ENCODE results near the gene RGS14.
"Not testable (repeated sequence)": the region's sequence is repeated elsewhere in the genome, so short reads cannot be mapped to it uniquely, and the experiment has no call there.

The RGS14 gene

DNA sequence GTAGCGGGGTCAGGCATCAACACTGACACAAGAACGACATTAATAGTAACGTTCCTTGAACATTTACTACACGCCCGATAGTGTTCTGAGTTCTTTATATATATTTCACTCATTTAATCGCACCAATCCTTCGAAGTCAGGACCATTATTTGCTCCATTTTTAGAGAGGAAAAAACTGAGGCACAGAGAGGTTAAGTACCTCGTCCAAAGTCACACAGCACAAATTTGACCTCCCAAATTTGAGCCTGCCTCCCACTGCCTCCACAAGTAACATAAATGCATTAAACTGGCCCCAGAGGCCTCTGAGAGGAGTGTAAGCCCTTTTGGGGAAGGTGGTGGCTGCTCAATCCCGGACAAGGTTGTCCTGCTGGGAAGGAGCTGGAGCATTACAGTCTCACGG is 5.8 kb downstream of the RGS14 start:
- DNase-seq (ENCODE audit: low read depth in 3 of 3, low spot score in 1 of 3) = no peak

DNA sequence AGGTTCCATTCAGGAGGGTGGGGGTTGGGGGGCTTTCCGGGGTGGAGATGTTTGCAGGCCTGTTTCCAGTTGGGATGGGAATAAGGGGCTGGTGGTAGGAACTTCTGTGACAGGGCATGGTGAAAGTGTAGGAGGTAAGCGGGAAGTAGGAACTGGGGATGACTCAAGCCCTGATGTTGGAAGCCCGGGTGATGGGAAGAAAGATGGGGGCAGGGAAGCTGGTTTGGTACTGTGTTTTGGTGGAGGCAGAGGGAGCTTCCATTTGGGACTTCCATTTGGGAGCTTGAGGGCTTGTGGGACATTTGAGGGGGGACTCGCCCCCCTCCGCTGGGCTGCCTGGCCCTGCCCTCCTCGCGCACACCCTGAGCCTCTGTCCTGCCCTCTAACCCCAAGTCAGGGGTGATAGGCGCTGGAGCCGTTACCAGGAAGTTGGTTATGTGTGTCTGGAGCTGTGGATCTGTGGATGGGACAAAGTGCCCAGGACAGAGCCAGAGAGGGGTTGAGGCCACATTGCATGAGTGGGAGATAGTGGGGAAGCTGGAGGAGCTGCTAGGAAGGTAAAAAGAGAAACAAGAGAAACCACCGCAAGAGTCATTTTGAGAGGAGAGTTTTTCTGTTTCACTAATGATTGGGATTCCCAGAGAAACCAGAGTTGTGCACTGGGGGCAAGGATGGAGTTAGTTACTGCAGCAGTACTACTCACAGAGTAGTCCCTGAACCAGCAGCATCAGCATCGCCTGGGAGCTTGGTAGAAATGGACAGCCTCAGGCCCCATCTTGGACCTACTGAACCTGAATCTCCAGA is 6.6 kb downstream of the RGS14 start:
- DNase-seq (ENCODE audit: low read depth in 3 of 3, low spot score in 1 of 3) = no peak

DNA sequence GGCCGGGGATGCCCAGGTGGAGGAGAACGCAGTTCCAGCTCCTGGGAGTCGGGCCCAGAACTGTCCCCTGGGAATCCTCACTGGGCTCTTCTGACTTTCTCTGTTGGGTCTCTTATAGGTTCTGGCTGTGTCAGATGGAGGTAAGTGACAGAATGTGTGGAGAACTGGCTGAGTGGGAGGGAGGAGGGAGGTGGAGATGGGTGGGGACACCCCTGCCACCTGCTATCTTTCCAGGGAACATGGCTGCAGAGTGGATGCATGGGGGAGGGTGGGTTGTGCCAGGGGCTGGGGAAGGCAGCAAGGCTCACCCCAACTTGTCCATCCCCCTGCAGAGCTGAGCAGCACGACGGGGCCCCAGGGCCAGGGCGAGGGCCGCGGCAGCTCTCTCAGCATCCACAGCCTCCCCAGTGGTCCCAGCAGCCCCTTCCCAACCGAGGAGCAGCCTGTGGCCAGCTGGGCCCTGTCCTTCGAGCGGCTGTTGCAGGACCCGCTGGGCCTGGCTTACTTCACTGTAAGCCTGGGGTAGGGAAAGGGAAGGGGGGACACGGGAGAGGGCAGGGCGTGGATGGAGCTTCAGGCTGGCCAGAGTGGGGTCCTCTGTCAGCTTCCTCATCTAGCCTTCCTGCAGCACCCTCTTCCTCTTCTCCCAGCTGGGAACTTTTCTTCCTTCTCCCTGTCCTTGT is 8.3 kb downstream of the RGS14 start:
- no peak for DNase-seq (ENCODE audit: low read depth in 3 of 3, low spot score in 1 of 3)

DNA sequence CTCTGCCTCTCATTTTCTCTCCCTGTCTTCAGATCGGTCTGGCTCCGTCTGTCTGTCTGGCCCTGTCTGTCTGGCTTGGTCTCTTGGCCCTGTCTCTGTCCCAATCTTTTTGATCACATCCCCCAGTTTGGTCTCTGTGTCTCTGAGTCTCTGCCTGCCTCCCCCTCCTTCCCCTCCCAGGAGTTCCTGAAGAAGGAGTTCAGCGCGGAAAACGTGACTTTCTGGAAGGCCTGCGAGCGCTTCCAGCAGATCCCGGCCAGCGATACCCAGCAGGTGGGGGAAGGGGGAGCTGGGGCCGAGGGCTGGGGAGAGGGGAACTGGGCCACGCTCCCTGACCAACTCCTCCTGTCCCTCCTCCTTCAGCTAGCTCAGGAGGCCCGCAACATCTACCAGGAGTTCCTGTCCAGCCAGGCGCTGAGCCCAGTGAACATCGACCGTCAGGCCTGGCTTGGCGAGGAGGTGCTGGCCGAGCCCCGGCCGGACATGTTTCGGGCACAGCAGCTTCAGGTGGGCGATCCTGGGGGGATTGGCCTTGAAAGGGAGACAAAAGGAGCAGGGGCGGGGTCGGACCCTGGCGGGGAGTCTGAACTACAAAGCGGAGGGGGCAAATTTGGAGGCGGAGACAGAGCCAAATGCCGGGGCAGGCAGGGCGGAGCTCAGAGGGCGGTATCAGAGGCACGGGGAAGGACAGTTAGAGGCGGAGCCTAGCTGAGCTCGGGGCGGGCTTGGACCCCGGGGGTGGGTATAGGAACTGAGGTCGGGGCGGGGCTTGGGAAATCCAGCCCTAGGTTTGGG is 9.0 kb downstream of the RGS14 start:
- DNase-seq (ENCODE audit: low read depth in 3 of 3, low spot score in 1 of 3) = no peak

GRCh38 chr5:177367323-177367848 is 9.7 kb downstream of the RGS14 start:
- DNase-seq (ENCODE audit: low read depth in 3 of 3, low spot score in 1 of 3) = no peak

DNA sequence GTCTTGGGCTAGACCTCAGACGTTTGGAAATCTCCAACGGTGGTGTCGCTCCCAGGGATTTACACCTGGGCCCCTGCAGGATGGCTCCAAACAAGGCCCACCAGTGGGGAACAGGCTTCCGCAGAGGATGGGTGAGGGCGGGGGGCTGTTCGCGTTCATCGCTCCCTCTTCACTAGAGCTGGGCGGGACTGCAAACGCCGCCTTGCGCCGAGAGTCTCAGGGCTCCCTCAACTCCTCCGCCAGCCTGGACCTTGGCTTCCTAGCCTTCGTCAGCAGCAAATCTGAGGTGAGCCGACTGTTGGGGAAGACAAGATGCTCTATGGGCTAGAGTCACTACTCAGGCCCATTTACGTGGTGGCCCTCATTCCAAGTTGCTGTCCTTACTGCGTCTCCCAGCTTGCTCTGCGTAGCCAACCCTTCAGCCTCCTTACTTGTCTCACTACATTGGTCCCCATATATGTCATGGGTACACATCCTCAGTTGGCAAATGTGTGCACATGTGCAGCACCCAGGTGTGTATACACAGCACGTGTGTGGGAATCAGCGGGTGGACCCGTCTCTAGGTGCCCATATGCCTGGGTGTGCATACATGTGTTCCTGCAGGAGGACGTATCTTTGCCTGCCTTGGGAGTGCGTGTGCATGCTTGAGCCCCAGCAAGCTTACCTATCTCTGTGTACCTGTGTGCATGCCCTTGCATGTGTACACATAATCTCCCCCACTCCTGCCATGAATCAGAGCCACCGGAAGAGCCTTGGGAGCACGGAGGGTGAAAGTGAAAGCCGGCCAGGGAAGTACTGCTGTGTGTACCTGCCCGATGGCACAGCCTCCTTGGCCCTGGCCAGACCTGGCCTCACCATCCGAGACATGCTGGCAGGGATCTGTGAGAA is 10.5 kb downstream of the RGS14 start:
- no peak for DNase-seq (ENCODE audit: low read depth in 3 of 3, low spot score in 1 of 3)

GRCh38 chr5:177368869-177369644 is 11.3 kb downstream of the RGS14 start:
- DNase-seq (ENCODE audit: low read depth in 3 of 3, low spot score in 1 of 3) = no peak

DNA sequence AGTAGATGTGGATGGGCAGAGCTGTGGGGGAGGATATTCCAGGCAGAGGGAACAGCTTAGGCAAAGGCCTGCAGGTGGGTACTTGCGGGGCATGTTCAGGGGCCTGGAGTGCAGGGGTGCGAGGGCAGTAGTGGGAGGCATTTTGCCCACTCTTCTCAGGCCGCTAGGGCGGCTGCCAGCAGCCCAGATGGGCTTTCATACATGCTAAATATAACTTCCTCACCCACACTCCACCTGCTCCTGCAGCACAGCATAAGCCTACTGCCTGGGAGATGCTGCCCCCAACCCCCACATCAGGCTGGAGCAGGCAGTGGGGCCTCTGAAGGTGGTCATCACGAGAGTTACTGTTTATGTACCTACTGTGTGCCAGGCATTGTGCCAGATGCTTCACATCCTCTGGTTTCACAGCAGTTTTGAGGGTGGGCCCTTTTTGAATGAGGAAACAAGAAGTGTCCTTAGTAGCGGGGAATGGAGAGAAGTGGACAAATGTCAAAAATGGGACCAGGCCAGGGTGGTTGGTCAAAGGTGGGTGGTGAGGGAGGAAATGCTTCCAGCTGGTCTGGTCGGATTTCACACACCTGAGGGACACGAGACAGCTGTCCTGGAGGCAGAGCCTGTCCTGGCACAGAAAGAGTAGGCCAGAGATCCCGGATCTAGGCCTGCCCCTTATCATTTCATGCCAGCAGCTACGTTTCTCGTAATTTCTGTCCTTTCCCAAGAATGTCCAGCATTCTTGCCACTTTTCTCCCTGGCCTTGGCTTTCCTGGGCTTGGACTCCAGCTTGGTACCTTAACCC is 12.1 kb downstream of the RGS14 start:
- no peak for DNase-seq (ENCODE audit: low read depth in 3 of 3, low spot score in 1 of 3)

DNA sequence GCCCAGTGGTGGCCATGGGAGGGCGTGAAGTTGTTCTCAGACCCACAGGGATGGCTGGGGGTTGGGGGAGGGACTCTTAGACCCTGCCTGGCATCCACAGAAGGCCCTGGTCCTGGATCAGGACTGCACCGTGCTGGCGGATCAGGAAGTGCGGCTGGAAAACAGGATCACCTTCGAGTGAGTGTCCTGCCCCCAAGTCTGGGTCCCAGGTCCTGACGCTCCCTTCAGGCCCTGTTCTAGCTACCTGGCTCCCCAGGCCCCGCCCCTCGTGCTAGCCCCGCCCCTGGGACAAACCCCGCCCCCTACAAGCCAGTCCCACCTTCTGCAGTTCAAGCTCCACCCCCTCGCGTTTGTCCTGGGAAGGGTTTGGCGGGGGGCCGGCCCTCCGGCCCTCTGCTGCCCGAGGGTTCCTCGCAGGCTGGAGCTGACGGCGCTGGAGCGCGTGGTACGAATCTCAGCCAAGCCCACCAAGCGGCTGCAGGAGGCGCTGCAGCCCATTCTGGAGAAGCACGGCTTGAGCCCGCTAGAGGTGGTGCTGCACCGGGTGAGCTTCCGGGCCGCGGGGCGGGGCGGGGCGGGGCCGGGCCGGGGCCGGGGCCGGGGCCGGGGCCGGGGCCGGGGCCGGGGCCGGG is 12.9 kb downstream of the RGS14 start:
- peak in 1 of 3 donors; percentile 59 for DNase-seq (ENCODE audit: low read depth in 3 of 3, low spot score in 1 of 3)

DNA sequence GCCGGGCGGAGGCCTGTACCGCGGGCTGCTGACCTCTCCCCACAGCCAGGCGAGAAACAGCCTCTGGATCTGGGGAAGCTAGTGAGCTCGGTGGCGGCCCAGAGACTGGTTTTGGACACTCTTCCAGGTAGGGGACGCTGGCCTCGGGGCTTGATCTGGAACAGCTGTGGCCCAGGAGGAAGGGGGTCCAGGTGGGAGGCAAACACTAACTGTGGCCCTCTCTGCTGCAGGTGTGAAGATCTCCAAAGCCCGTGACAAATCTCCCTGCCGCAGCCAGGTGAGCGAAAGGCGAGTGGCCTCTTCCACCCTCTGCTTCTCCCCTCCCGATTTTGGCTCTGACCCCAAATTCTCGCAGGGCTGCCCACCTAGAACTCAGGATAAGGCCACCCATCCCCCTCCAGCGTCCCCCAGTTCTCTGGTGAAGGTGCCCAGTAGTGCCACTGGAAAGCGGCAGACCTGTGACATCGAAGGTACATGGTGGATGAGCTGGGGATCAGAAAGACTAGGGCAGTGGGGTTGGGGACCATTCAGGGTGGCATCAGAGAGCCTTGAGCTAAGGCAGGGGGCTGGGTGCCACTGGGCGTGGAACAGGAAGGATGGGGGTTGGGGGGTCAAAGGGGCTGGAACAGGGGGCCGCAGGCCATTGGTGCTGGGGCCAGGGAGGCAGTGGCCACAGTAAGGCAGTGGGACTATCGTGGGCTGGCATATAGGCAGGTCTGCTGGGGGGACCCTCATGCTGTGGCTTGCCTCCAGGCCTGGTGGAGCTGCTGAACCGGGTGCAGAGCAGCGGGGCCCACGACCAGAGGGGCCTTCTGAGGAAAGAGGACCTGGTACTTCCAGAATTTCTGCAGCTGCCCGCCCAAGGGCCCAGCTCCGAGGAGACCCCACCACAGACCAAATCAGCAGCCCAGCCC is 13.7 kb downstream of the RGS14 start:
- no peak for DNase-seq (ENCODE audit: low read depth in 3 of 3, low spot score in 1 of 3)

DNA sequence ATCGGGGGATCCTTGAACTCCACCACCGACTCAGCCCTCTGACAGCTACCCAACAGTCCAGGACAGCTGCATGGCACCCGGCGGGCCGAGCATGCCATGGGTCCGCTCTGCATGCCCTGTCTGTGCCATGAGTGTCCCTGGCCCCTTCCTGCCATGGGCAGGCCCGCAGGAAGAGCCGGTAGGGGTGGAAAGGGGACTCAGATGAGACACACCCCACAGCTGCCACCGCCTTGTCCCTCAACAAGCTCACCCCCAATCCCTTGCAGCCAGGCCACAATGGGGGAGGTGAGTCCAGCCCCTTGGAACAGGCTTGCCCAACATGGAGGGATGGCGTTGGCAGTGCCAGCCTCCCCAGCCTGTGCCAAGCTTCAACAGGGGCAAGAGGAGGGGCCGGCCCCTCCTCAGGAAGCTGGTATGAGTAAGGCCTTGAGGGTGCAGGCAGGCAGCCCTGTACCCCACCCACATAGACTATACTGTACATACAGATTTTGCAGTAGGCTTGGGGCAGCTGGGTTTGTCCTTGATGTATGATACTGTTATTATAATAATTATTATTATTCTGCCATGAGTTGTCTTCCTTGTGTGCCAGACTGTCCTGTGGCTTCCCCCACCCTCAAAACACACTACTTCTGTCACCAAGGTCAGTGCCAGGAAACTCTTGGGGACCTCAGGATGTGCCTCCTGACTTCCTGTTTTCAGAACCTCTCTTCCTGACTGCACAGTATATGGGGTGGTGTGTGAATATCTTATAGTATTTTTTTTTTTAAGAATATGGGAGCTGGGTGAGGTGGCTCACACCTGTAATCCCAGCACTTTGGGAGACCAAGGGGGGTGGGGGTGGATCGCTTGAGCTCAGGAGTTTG is 14.5 kb downstream of the RGS14 start:
- DNase-seq (ENCODE audit: low read depth in 3 of 3, low spot score in 1 of 3) = no peak

DNA sequence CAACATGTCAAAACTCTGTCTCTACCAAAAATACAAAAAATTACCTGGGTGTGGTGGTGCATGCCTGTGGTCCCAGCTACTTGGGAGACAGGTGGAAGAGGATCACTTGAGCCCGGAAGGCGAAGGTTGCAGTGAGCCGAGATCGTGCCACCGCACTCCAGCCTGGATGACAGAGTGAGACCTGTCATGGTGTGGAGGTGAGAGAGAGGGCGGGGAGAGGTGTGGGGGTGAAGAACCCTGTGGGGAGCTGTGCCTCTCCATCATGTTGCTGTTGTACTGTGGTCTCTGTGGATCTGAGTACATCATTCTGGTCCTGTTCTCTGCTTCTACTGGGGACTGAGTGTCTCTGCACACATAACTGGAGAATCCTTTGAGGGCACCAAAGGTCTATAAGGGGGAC is 15.2 kb downstream of the RGS14 start:
- DNase-seq (ENCODE audit: low read depth in 3 of 3, low spot score in 1 of 3) = no peak

DNA sequence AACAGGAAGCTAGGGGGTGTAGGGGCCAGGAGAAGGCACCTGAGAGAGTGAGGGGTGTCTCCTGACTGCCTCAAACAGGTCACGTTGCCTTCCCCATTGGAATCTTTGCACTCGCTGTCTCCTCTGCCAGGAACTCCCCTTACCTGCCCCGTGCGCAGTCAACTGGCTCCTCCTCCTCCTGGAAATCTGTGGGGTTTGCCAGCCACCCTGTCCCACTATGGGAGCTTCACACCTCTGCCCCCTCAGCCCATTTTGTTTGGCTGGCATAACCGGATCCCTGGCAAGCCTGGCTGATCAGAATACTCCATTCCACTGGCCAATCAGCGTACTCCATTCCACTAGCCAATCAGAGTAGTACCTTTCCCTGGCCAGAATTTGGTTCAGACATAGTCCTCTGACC is 16.1 kb downstream of the RGS14 start:
- DNase-seq (ENCODE audit: low read depth in 3 of 3, low spot score in 1 of 3) = no peak

DNA sequence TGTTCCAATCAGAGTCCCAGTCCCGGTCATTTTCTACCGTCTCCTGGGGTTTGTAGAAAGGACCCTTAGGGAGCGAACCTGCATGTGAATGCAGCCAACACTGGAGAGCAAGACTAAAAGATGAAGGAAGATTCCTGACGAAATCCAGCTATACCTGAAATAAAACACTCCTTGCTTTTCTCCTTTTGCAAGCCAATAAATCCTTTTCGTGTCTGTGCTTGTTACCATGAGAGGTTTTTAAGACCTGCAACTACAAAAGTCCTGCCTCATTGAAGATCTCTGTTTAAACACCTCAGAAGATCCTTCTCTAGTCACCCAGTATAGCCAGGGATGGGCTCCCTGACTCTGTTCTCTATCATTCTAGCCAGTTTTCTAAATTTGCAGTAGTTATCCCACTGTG is 16.5 kb downstream of the RGS14 start:
- no peak for DNase-seq (ENCODE audit: low read depth in 3 of 3, low spot score in 1 of 3)

- not testable (repeated sequence) for DNase-seq (ENCODE audit: low read depth in 3 of 3, low spot score in 1 of 3)
These were observed 17.8 kb downstream of the RGS14 start for GRCh38 chr5:177375516-177375915.

DNA sequence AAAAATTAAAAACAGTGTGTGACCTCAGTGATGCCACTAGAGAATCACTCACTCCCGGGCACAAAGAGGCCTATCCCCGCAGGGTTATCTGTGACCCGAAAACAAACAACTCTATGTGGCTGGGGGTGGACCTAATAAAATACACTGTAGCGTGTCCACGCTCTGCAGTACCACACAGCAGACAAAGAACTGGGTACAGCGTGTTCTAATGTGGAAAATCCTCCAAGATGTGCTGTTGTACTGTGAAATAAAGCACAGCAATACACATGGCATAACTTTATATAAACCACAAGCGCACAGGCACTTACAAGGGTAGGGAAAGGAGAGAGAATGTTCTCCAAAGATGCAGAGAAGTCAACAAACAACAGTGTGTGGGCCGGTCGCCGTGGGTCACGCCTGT is 18.4 kb downstream of the RGS14 start:
- no peak for DNase-seq (ENCODE audit: low read depth in 3 of 3, low spot score in 1 of 3)

All from stimulated activated CD4-positive, alpha-beta T cell treated with anti-CD3 and anti-CD28 coated beads, TNF-alpha, amount 100 ng/mL, for 1 hour (primary cell).